Thyroid gland (tissue), 4 donors: Measurements from ENCODE around the gene RPS27A.

Source experiments
- POLR2A ChIP-seq, 2 donors: fragments of 450-650 bp; IDR thresholded peaks; one replicate each; pipeline ENCODE4 v1.6.1; 2017; ENCODE audit warnings: antibody characterized with exemption in 2 of 2, mild to moderate bottlenecking in 2 of 2, moderate library complexity in 1 of 2
- TF ChIP-seq, protein P1 (sequence below), 6 experiments: fragments of 200-600 bp in 3 of 6; fragments of 450-650 bp in 3 of 6; sonication (generic) in 3 of 6; IDR thresholded peaks; one replicate each; pipeline ENCODE4 v1.5.1; 2016 to 2019; ENCODE audit warnings: antibody characterized with exemption in 6 of 6, mild to moderate bottlenecking in 2 of 6, inconsistent platforms in 1 of 6, moderate library complexity in 1 of 6

DNA sequence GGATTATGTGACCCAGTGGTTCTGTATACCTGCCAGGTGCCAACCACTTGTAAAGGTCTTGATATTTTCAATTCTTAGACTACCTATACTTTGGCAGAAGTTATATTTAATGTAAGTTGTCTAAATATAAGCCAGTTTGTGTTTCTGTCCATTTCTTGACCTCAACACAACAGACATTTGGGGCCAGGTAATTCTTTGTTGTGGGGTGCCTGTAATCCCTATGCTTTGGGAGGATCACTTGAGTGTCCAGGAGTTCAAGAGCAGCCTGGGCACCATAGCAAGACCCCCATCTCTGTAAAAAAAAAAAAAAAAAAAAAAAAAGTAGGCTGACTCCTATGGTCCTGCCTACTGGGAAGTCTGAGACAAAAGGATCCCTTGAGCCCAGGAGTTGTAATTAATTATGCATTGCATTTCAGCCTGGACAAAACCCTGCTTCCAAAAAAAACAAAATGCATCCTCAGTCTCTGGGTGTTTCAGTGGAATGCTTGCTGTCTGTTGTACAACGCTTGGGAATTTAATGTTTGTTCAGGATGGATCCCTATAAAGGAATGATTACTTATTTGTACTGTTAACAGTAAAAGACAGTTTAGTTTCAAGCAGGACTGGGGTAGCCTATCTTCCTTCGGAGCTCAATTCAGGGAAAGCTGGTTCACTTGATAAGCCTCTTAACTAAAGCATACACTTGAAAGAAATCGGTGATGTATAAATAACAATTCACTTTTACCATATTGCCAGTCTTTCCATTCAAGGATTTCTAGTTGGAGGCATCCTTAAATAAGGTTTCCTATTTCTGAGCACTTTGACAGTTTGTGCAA is 3.4 kb downstream of the RPS27A start:
- TF ChIP-seq, protein P1, sequence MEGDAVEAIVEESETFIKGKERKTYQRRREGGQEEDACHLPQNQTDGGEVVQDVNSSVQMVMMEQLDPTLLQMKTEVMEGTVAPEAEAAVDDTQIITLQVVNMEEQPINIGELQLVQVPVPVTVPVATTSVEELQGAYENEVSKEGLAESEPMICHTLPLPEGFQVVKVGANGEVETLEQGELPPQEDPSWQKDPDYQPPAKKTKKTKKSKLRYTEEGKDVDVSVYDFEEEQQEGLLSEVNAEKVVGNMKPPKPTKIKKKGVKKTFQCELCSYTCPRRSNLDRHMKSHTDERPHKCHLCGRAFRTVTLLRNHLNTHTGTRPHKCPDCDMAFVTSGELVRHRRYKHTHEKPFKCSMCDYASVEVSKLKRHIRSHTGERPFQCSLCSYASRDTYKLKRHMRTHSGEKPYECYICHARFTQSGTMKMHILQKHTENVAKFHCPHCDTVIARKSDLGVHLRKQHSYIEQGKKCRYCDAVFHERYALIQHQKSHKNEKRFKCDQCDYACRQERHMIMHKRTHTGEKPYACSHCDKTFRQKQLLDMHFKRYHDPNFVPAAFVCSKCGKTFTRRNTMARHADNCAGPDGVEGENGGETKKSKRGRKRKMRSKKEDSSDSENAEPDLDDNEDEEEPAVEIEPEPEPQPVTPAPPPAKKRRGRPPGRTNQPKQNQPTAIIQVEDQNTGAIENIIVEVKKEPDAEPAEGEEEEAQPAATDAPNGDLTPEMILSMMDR (IDR thresholded peaks at IDR 0.05), result no peak
- TF ChIP-seq POLR2A (IDR thresholded peaks at IDR 0.05), result no peak
